ENCODE measurements around the gene SERF2. TPM values are rescaled to one million over a fixed set of nuclear protein-coding genes. Genes with fewer than 3 reads are reported as not detected.
A peak's percentile ranks its signal among the peaks of the same experiment; 100 is the strongest.

SERF2 gene
- polyA plus RNA-seq, 1 donor from 2014 or later, result 726 TPM

DNA sequence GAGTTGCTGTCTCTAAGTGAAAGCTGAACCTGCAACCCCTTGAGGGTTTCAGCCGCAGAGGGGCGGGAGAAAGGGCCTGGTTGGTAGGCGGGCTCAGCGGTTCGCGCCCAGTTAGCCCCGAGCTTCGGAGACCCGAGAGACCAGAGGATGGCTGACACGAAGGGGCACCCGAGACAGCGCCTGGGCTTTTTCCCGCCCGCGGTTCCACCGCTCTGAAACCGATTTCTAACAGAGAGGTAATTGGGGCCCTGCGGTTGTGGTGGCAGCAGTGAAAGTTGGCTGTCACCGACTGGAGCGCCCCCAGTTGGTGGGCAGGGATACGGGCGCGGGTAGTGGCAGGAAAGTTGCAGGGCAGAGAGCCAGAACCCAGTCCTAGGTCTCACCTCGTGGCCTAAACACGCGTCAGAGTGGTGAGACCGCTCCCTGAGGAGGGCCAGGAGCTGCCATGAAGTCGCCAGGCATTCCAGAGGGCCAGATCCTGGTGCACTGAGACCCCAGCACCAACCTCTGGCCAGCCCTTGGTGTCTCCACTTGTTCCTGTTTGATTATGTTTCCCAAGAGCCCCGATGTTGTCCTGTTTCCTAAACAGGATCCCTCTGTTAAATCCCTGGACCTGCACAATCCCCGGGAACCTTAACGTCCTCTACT, 14.7 kb upstream of the SERF2 start:
- Histone ChIP-seq H4K20me1 (ENCODE audit: insufficient read depth) (no peaks in the 10 kb centered on the region), H3K4me3 (ENCODE audit: low read length) (peak overlapping the region; percentile 57), H3K9me2 (ENCODE audit: insufficient read depth, low read length) (no peaks in the 10 kb centered on the region), H3K36me3 (ENCODE audit: insufficient read depth, low read length) (no peaks in the 10 kb centered on the region), H3K9ac (ENCODE audit: low read length) (no peak overlapping the region), H3K27me3 (ENCODE audit: insufficient read depth, low read depth, low read length) (peaks cover 18% of the 10 kb centered on the region), H3K4me2 (ENCODE audit: low read length) (no peak overlapping the region), H2AFZ (ENCODE audit: low read depth, low read length) (no peak overlapping the region), H3K27ac (ENCODE audit: low read length) (no peak overlapping the region), H3K79me2 (replicated peaks; ENCODE audit: insufficient read depth, low read length) (no peaks in the 10 kb centered on the region), H3F3A (ENCODE audit: insufficient read depth, low read length, poor library complexity, severe bottlenecking) (no peaks in the 10 kb centered on the region), H3K9me3 (ENCODE audit: low read length) (no peaks in the 10 kb centered on the region)
- TF ChIP-seq, protein P1, sequence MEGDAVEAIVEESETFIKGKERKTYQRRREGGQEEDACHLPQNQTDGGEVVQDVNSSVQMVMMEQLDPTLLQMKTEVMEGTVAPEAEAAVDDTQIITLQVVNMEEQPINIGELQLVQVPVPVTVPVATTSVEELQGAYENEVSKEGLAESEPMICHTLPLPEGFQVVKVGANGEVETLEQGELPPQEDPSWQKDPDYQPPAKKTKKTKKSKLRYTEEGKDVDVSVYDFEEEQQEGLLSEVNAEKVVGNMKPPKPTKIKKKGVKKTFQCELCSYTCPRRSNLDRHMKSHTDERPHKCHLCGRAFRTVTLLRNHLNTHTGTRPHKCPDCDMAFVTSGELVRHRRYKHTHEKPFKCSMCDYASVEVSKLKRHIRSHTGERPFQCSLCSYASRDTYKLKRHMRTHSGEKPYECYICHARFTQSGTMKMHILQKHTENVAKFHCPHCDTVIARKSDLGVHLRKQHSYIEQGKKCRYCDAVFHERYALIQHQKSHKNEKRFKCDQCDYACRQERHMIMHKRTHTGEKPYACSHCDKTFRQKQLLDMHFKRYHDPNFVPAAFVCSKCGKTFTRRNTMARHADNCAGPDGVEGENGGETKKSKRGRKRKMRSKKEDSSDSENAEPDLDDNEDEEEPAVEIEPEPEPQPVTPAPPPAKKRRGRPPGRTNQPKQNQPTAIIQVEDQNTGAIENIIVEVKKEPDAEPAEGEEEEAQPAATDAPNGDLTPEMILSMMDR (IDR thresholded peaks at IDR 0.05; ENCODE audit: poor library complexity, severe bottlenecking), result peak; percentile 61
- TF ChIP-seq RAD21 (conservative IDR thresholded peaks at IDR 0.05), result no peak

DNA sequence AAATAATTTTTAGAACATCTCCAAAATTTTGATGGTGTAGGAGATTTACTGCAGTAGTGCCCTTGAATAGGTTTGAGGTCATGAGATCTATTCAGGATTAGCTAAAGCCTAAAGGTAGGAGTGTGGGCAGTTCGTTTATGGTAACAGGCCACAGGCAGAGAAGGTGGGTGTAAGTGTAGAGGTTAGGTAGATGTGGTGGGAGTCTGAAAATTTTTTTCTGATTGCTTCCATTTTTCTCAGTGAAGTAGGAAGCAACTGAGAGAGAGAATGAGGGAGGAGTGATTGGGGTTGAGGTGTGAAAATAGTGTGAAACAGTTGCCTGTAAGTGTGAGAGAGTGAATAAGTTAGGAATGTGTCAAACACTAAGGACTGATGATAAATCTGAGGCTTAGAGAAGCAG, 13.1 kb upstream of the SERF2 start:
- no peak overlapping the region for H2AFZ ChIP-seq (ENCODE audit: low read depth, low read length)
- H3K27ac ChIP-seq (ENCODE audit: low read length), result no peak overlapping the region
- no peak overlapping the region for H3K9ac ChIP-seq (ENCODE audit: low read length)
- no peaks in the 10 kb centered on the region for H3K9me3 ChIP-seq (ENCODE audit: low read length)
- peaks cover 18% of the 10 kb centered on the region for H3K27me3 ChIP-seq (ENCODE audit: insufficient read depth, low read depth, low read length)
- H4K20me1 ChIP-seq (ENCODE audit: insufficient read depth), result no peaks in the 10 kb centered on the region
- no peaks in the 10 kb centered on the region for H3K36me3 ChIP-seq (ENCODE audit: insufficient read depth, low read length)
- H3F3A ChIP-seq (ENCODE audit: insufficient read depth, low read length, poor library complexity, severe bottlenecking), result no peaks in the 10 kb centered on the region
- H3K4me3 ChIP-seq (ENCODE audit: low read length), result no peak overlapping the region
- H3K4me2 ChIP-seq (ENCODE audit: low read length), result no peak overlapping the region
- no peaks in the 10 kb centered on the region for H3K9me2 ChIP-seq (ENCODE audit: insufficient read depth, low read length)
- TF ChIP-seq, protein P2, sequence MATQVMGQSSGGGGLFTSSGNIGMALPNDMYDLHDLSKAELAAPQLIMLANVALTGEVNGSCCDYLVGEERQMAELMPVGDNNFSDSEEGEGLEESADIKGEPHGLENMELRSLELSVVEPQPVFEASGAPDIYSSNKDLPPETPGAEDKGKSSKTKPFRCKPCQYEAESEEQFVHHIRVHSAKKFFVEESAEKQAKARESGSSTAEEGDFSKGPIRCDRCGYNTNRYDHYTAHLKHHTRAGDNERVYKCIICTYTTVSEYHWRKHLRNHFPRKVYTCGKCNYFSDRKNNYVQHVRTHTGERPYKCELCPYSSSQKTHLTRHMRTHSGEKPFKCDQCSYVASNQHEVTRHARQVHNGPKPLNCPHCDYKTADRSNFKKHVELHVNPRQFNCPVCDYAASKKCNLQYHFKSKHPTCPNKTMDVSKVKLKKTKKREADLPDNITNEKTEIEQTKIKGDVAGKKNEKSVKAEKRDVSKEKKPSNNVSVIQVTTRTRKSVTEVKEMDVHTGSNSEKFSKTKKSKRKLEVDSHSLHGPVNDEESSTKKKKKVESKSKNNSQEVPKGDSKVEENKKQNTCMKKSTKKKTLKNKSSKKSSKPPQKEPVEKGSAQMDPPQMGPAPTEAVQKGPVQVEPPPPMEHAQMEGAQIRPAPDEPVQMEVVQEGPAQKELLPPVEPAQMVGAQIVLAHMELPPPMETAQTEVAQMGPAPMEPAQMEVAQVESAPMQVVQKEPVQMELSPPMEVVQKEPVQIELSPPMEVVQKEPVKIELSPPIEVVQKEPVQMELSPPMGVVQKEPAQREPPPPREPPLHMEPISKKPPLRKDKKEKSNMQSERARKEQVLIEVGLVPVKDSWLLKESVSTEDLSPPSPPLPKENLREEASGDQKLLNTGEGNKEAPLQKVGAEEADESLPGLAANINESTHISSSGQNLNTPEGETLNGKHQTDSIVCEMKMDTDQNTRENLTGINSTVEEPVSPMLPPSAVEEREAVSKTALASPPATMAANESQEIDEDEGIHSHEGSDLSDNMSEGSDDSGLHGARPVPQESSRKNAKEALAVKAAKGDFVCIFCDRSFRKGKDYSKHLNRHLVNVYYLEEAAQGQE (IDR thresholded peaks at IDR 0.05; ENCODE audit: borderline replicate concordance), result no peak
- no peak for TF ChIP-seq EZH2 (IDR thresholded peaks at IDR 0.05; ENCODE audit: borderline replicate concordance, insufficient read depth, low read length, poor library complexity, severe bottlenecking)
- no peak for TF ChIP-seq POLR2AphosphoS5 (IDR thresholded peaks at IDR 0.05)
- TF ChIP-seq, protein P1 (IDR thresholded peaks at IDR 0.05; ENCODE audit: poor library complexity, severe bottlenecking), result no peak
- no peak for TF ChIP-seq RAD21 (conservative IDR thresholded peaks at IDR 0.05)
- no peak for TF ChIP-seq MXI1 (conservative IDR thresholded peaks at IDR 0.05; ENCODE audit: poor library complexity, severe bottlenecking)
- no peaks in the 10 kb centered on the region for H3K79me2 ChIP-seq (replicated peaks; ENCODE audit: insufficient read depth, low read length)

Data from neural cell (in vitro differentiated cells).